Stimulated activated CD8-positive, alpha-beta memory T cell treated with anti-CD3 and anti-CD28 coated beads, Interleukin-12 subunit alpha, Interleukin-12 subunit beta, amount 100 ng/mL, for 4 hours (primary cell): ENCODE results near the gene ZYG11B.
A peak's percentile ranks its signal among the peaks of the same experiment; 100 is the strongest.
"Not testable (repeated sequence)": the region's sequence is repeated elsewhere in the genome, so short reads cannot be mapped to it uniquely, and the experiment has no call there.

ENCODE experiments used
- DNase-seq: peaks from one replicate; pipeline ENCODE4 v3.0.0-alpha.2; 2020; ENCODE audit warnings: low read depth

ZYG11B gene

DNA sequence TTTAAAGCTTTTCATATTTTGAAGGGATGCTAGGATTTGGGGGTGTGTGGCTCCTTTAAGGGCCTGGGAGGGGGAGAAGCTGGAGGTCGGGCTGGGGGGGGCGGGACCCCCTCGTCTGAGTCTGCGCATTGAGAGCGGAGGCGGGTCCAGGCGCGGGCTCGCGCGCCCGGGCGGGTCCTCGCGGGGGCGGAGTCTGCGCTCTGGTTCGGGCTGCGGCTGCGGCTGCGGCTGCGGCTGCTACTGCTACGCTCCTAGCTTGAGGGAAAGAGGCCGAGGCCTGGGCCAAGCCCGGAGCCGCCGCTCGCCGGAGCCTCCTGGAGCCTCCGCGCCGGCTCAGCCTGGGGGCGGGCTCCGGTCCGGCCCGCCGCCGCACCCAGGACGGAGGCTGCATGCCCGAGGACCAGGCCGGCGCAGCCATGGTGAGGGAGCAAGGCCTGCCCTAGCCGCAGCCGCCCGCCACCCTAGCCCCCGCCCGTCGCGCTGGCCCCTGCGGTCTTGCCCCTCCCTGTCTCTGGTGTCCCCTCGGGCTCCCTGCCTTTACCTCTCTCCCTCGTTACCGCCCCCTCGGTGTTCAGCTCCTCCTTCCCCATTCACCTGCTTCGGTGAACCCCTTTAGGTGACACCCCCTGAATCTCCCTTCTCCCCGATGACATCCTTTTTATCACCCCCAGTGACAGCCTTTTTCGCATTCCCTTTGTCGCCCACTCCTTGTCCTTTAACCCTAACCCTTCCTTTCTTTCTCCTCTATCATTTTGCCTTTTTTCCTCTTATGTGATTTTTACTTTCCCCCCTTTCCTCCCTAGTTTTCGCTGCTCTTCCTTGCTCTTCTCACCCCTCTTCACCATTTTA lies at the start of gene ZYG11B:
Gene ZYG11B, plus strand, starts transcription at position 189 of the 849 bp plus-strand sequence. Its CDS starts 201 bp downstream, at position 390.
- peak; percentile 85 for DNase-seq

DNA sequence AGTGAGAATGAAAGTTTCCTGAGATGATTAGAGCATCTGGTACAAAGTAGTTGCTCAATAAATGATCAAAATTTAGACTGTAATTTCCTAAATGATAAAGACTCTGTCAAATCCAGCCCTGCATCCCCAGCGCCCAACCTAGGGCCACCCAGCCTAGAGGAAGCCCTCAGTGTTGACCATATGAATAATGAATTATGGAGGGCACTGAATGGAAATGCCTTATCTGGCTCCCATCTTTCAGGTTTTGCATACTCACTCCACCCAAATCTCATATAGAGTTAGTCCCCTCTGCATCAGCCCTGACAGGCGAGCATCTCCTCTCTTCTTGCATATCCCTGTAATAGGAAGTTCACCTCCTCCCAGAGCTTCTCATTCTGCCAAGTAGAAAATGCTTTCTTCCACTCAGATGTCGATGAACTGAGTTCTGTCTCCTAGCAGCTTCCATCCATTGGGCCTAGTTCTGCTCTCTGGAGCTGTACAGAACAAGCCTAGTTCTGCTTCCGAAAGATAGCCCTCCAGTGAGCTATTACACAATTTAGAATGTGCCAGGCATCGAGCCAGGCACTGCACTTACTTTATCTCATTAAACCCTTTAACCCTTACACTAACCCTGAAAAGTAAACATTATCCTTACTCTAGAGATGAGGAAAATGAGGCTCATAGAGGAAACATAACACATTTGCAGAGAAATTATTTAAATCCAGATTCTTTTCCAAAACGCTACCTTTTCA lies 49.0 kb upstream of the ZYG11B start:
- DNase-seq, result no peak

DNA sequence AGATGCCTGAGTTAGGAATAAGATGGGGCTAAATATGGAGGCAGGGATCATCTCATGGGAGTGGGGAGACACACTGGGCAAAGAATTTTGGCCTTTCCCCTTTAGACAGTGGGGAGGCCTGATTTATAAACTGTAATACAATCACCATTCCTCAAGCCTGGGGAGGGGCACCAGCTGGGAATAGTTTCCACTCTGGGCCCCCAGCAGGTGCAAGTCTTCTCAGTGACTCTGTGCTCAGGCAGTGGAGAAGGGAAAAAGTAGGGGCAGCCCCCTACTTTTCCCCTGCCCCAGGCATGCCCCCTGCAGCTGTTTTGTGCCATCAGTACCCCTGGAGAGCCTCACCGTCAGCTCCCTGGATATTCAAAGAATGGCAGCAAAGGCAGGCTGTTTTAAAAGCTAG lies 47.2 kb upstream of the ZYG11B start:
- no peak for DNase-seq

DNA sequence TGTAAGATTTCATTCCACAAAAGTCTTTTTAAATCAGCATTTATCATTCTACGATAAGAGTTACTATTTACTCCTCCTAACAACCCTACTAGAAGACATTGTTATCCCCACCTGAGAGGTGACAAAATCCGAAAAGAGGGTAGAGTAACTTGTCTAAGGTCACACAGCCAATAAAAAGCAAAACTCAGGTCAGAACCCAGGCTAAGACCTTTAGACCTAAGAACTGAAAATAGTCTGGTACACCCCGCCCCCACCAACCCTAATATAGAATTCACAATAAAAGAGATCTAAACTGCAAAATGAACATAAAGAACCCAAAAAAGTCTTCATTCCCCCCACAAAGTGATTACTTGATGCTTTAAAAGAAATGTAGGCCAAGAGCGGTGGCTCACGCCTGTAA lies 46.8 kb upstream of the ZYG11B start:
- DNase-seq, result no peak

DNA sequence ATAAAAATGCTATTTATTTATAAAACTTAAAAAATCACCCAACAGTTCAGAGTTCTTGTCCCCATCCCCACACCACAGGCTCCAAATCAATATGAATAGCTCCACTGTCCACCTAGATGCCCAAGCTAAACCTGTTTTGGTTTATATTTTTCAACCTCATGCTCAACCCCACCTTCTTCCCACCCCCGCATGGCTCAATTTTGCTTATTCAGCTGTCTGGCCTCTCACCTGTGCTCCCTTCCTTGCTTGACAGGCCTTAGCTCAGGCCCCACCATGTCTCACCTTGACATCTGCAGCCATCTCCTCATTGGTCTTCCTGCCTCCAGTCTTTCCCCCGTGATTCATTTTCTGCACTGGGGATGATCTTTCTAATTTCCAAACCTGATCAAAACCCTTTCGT lies 45.9 kb upstream of the ZYG11B start:
- DNase-seq, result no peak

DNA sequence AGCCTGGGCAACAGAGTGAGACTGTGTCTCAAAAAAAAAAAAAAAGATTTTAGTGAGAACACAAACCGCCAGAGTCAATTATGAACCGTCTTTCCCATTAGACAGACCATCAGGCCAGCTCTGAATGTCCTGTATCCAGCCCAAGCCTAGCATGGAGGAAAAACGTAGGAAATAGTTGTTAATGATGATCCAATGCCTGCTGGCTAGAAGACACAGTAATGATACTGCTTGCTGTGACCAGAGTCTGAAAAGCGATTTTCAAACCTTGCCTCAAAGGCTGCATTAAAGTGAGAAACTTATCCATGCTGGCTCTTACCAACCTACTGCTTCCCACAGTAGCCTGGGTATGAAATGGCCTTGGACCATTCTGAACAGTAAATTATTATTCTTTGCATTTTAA lies 45.1 kb upstream of the ZYG11B start:
- DNase-seq, result no peak

DNA sequence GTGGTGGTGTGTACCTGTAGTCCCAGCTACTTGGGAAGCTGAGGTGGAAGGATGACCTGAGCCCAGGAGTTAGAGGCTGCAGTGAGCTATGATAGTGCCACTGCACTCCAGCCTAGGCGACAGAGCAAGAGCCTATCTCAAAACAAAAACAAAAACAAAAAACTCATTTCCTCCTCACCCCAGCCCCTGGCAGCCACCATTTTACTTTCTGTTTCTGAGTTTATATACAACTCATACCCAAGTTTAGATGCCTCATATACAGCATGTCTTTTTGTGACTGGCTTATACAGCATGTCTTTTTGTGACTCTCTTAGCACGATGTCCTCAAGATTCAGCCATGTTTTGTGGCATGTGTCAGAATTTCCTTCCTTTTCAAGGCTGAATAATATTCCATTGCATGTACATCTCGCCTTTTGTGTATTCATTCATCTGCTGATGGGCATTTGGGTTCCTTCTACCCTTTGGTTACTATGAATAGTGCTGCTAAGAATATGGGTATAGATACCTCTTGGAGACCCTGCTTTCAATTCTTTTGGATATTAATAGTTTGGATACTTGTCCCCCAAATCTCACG lies 42.8 kb upstream of the ZYG11B start:
- DNase-seq, result no peak

DNA sequence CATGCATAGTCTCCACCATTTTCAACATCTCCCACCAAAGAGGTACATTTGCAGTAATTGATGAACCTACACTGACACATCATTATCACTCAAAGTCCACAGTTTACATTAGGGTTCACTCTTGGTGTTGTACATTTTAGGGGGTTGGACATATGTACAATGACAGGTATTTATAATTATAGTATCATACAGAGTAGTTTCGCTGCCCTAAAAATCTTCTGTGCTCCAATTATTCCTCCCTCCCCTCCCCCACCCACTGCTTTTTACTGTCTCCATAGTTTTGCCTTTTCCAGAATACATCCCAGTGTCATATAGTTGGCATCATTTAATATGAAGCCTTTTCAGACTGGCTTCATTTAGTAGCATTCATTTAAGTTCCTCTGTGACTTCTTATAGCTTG lies 41.7 kb upstream of the ZYG11B start:
- DNase-seq, result no peak

DNA sequence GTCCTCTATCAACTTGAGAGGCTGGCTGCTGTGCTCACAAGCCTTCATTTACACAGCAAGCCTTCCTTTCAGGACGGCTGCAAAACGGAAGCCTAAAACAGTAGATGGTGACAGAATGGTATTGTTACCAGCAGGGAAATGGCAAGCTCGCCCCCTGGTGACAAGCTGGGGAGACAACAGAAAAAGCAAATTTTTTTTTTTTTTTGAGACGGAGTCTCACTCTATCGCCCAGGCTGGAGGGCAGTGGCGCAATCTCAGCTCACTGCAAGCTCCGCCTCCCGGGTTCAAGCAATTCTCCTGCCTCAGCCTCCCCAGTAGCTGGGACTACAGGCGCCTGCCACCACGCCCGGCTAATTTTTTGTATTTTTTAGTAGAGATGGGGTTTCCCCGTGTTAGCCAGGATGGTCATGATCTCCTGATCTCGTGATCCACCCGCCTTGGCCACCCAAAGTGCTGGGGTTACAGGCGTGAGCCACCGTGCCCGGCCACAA lies 39.9 kb upstream of the ZYG11B start:
- peak; percentile 42 for DNase-seq

DNA sequence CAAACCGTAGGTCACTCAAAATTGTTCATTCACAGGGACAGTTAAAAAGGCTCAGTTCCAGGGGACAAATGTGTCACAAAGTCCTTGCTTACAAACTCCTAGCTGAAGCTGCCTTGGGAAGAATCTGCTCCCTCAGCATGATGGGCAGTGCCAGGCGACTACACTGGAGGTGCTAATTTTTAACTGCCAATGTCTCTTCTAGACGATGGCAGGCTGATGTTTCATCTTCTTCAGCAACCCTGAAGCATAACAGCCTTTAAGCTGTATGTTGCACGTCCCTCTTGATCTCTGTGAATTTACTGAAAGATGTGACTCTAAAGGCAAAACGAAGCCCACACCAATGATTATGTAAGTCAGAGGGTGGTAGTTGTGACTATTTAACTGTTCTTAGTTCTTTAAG lies 39.4 kb upstream of the ZYG11B start:
- no peak for DNase-seq

DNA sequence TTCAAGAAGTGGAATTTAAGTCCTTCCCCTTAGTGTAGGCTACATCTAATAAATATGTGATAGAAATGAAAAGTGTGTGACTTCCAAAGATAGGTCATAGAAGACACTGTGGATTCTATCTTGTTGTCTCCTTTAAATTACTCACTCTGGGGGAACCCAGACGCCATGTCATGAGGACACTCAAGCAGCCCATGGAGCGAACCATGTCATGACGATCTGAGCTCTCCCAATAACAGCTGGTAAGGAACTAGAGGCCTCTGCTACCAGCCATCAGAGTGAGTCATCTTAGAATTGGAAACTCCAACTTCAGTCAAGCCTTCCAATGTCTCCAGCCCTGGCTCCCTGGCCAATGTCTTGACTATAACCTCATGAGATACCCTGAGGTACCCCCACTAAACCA lies 34.4 kb upstream of the ZYG11B start:
- DNase-seq, result no peak

DNA sequence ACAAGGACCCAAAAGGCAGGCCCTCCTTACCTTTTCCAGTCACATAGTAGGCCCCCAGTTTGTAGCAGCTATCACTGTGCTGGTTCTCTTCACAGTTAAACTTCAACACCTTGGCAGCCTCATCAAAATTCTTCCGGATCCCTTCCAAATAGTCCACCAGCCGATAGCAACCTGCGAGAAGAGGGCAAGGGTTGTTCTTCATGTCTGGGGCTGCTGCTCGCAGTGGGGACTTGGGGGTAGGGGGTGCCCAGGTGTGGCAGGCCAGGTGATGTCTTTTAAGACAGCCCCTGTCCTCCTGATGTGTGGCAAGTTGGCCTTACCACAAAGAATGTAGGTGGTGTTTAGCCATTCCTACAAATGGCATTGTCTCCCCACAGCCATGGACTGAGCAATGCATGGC lies 33.6 kb upstream of the ZYG11B start:
- DNase-seq, result no peak

DNA sequence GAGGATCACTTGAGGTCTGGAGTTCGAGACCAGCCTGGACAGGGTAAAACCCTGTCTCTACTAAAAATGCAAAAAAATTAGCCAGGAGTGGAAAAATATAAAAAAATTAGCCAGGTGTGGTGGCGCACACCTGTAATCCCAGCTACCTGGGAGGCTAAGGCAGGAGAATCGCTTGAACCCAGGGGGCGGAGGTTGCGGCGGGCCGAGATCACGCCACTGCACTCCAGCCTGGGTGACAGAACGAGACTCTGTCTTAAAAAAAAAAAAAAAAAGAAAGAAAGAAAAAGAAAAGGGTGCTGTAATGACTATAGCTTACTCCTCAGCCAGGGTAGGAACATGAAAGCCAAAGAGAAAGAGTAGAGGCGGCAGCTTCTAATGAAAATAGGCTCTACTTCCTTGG lies 32.9 kb upstream of the ZYG11B start:
- not testable (repeated sequence) for DNase-seq

DNA sequence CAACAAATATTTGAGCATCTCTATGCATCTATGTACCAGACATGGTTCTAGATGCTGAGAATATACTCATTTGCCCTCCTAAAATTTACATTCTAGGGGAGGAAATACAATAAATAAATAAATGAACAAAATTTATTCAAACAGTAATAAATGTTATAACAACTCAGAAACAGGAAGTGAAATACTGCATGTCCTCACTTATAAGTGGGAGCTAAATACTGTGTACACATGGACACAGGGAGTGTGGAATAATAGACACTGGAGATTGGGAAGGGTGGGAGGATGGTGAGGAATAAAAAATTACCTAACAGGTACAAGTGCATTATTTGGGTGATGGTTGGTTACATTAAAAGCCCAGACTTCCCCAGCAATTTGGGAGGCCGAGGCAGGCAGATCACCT lies 32.4 kb upstream of the ZYG11B start:
- no peak for DNase-seq

DNA sequence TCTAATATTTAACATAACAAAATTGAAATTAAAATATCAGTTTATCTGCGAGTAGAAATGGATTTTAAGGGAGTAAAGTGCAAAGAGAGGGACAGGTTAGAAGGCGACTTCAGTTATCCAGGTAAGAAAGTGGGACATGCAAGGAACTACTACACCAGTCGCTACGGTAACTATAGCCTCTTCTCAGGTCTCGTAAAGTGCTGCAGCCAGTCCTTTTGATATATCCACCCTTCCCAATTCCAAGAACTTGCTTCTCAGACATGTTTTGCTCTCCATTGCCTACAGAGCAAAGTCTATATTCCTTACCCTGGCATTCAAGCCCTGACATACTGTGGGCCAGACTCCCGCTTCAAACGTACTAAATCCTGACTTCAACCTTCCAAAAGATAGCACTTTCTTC lies 30.6 kb upstream of the ZYG11B start:
- no peak for DNase-seq

DNA sequence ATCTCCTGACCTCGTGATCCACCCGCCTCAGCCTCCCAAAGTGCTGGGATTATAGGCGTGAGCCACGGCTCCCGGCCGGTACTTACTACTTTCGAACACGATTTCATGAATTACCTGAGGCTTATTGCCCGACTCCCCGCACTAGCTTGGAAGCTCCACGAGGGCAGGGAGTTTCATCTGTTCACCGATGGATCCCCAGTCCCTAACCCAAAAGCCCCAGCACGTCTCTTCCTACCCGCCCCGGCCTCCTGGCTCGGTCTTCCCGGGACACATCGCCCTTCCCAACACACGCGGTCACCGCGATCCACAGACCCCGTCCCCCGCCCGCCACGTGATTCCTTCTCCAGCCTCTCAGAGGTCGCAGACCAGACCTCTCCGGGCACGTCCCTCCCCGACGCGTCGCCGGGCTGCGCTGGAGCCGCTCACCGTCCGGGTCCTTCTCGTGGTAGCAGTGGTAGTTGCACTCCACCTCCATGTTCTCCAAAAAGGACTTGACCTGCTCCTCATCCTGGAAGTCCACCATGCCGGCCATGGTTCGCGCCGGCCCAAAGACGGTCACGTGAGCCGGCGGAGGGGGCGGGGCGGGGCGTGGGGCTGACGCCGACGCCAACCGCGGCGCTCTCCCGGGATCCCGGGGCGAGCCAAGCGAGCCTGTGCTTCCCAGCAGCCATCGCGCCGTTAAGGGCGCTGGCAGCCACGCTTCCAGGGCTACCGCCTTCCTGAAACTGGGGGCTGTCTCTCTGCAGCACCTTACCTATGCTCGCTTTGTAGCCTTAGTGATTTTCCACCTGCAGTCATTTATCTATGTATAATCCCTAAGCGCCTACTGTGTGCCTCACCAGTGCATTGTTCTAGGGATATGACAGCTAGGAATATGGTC lies 28.2 kb upstream of the ZYG11B start, which contains the start of gene COA7:
Gene COA7, minus strand, starts transcription at position 553 of the 880 bp plus-strand sequence. Its CDS starts 21 bp downstream, at position 532.
- peak; percentile 46 for DNase-seq

DNA sequence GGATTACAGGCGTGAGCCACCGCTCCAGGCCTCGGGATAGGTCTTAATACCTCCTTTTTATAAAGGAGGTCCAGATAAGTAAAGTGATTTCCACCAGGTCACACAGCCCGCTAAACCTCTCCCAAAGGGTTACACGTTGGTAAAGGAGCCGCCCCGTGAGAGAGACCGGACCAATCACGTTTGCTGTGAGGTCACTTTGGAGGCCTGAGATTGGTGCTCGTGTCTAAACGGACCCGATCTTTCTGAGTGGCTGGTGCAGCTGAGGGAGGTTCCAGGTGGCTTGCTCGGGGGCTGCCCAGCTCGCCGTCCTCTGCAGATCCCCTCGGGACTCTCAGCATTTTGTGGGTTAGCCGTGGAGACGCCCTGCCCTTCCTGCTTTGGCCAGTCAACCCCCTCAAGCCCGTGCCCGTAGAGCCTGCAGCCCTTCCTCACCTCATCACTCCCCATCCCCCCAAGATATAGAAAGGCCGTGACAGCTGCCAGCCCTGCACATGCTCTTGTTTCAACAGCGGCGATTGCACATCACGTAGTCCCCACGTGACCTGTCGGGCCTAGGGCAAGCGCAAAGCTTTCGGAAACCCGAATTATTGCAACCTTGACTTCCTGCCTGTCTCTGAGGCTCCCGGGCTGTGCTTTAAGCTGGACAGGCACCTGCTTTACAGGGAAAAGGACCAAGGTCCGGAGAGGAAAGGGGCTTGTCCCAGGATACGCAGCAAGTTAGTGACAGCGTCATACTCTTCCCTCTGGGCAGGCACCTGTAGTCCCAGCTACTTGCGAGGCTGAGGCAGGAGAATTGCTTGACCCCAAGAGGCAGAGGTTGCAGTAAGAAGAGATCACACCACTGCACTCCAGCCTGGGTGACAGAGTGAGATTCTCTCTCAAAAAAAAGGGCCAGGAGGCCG lies 23.1 kb upstream of the ZYG11B start:
- peak; percentile 59 for DNase-seq

DNA sequence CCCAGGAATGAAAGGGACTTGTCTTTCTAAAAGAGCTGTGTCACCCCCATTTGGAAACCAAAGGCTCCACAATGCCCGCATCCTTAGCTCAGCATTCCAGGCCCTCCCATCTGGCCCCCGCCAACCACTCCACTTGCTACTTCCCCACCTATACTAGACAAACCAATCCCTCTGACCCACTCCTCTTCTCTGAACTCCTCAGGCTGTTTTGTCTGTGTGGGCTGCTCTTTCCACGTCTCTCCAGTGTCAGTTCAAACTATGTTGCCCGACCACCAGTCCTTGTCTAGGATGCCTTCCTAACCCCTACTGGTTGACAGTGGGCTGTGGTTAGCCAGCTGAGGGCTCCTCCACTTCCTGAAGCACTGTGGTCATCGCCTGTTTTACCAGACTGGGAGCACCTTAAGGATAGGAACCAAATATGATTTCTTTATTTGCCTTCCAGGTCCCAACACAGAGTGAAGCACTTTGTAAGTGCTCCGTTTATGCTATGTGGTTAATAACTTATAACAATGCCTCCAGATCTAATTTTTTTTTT lies 20.1 kb upstream of the ZYG11B start:
- DNase-seq, result no peak

DNA sequence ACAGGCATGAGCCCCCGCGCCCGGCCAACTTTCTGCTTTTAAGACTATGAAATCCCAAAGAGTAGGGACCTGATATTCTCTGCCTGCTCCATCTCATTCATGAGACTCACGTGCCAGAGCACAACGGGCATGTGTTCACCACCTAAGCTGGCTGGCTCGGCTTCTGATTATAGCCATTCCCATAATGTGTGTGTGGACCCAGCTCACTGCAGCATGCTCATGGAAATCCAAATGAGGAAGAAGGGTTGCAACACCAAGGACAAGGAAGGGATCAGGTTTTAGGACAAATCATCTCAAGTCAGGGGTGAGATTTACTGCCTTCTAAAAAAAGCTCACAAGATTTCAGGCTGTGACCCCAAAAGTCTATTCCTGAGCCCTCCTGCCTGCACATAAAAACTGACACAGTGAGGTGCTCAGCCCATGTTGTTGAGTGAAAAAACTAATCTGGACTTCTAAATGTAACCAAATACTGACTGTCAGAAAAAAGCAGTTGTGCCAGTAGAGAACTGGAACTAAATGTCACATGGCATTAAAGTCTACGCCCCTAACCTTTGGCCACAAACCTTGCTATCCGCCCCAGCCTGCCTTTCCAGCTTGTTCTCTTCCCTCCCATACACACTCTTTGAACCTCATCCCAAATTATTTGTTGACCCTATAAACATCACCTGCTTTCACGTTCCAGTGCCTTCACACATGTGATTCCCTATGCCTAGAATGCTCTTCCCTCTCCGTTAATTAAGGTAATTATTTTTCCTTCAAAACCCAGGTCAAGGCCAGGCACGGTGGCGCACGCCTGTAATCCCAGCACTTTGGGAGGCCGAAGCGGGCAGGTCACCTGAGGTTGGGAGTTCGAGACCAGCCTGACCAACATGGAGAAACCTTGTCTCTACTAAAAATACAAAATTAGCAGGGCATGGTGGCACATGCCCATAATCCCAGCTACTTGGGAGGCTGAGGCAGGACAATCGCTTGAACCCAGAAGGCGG lies 19.0 kb upstream of the ZYG11B start:
- DNase-seq, result no peak
